Ovary (tissue), 9 donors: ENCODE results near the gene COL27A1. TPM values are rescaled to one million over a fixed set of nuclear protein-coding genes. Genes with fewer than 3 reads are reported as not detected.

Experiments used
- DNase-seq, 5 donors: peaks; one replicate each; pipeline ENCODE4 v3.0.0-alpha.2; 2019 to 2020
- H3K27ac ChIP-seq, 2 donors: fragments of 200-600 bp; one replicate each; pipeline versions ENCODE4 v1.5.1 to v1.8.0; 2019 to 2022
- H3K27me3 ChIP-seq: fragments of 200-600 bp; one replicate; pipeline ENCODE4 v1.8.0; 2022
- H3K36me3 ChIP-seq: fragments of 200-600 bp; sonication (generic); one replicate; pipeline ENCODE4 v1.5.1; 2019
- H3K4me1 ChIP-seq: one replicate; pipeline ENCODE4 v1.8.1; 2013; ENCODE audit warnings: mild to moderate bottlenecking, moderate library complexity; ENCODE audit not compliant: insufficient read depth
- H3K4me3 ChIP-seq: fragments of 200-600 bp; sonication (generic); one replicate; pipeline ENCODE4 v1.5.1; 2017
- H3K9me3 ChIP-seq, 2 donors: fragments of 200-600 bp in 1 of 2; sonication (generic) in 1 of 2; one replicate each; pipeline versions ENCODE4 v1.5.1 to v1.8.1; 2013 to 2019; ENCODE audit warnings: mild to moderate bottlenecking in 1 of 2, moderate library complexity in 1 of 2
- EP300 ChIP-seq: sonication (generic); formaldehyde crosslinking; IDR thresholded peaks from one replicate; pipeline ENCODE4 v1.6.1; 2017; ENCODE audit warnings: antibody characterized with exemption
- POLR2A ChIP-seq: fragments of 450-650 bp; IDR thresholded peaks from one replicate; pipeline ENCODE4 v1.6.1; 2017; ENCODE audit warnings: antibody characterized with exemption, mild to moderate bottlenecking, moderate library complexity
- WGBS, 3 donors: extraction: QIAGEN DNeasy Blood & Tissue Kit in 1 of 3; methylation state at CpG; one replicate each; pipeline versions ENCODE4 v1.1.5 to v1.1.7; 2013 to 2017; 5-methylcytosine and 5-hydroxymethylcytosine counted together
- intact Hi-C, 4 donors: fragments of 100-400 bp; cut with DNase I; formaldehyde crosslinking; loops; one replicate each; pipeline versions ENCODE4 v1.11.0 to v1.15.1; 2022 to 2023
- microRNA counts: library from miRNA; unstranded; fragments of <30 nt; microRNA quantifications from one replicate; lab custom pipeline; 2016
- microRNA-seq, 3 donors: library from miRNA; unstranded; fragments of <30 nt; microRNA quantifications; one replicate each; pipeline versions ENCODE4 to v1.2.0, GENCODE V29; 2019 to 2020
- polyA plus RNA-seq, 2 donors: library from polyadenylated mRNA; stranded (reverse); fragments of 200-250 nt in 1 of 2; fragments of 350-450 nt in 1 of 2; fragmentation: Illumina TruSeq in 1 of 2; extraction: RNeasy Lipid Tissue Mini Kit (QIAGEN cat#74804) in 1 of 2; gene quantifications; one replicate each; pipeline ENCODE4 v1.2.3, GENCODE V29; 2013 to 2014
- small RNA-seq: library from RNA; depleted of rRNA; stranded (forward); fragments of <200 nt; gene quantifications from one replicate; pipeline ENCODE3, GENCODE V24; 2016
- total RNA-seq, 7 donors: library from RNA; depleted of rRNA in 2 of 7; stranded (reverse); fragments of >200 nt in 2 of 7; fragmentation: NEBNext Ultra II Directional in 3 of 7; extraction: Animal tissue kit (Norgen Biotek cat#: 25700) in 3 of 7; gene quantifications; one replicate each; pipeline versions ENCODE4 v1.1.0 to v1.2.4, GENCODE V29; 2016 to 2023
- TF ChIP-seq, protein P1 (sequence below), 3 donors: fragments of 450-650 bp in 2 of 3; fragments of 200-600 bp in 1 of 3; IDR thresholded peaks; one replicate each; pipeline versions ENCODE4 v1.5.1 to v1.8.0; 2016 to 2022; ENCODE audit warnings: antibody characterized with exemption in 3 of 3, mild to moderate bottlenecking in 1 of 3
- donor health status: DM: no; HTN: no; CAD: no; lungs with moderate emphysema.
- donor health status: DM: no; HTN: no; CAD: no.
- donor health status: Bipolar disorder and iron deficiency.
- donor health status: DM: yes; HTN: yes; CAD: no.
- donor health status: DM: no; HTN: no; CAD: no.
- donor health status: DM: yes; HTN: yes; CAD: no.

Gene COL27A1
- total and polyA plus RNA-seq, 9 donors = 5.2 to 91.2 (median 16.8) TPM

DNA sequence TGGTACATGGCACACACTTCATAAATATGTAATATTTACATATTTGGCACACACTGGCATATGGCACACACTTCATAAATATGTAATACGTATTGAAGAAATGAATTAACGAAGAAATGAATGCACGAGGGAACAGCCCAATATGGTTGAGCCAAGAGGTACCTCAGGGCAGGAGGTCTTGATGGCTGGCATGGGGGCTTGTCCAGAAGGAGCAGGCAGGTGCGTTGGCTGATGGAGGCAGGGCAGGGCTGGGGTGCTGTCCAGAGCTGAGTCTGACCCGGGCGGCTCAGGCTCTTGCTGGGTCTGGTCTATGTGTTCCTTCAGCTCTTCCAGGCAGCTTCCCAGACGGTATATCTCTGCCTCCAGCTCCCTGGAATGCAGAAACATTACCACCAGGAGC, 206.2 kb downstream of the COL27A1 start:
- TF ChIP-seq EP300 (no peak), POLR2A (no peak)
- TF ChIP-seq, protein P1, sequence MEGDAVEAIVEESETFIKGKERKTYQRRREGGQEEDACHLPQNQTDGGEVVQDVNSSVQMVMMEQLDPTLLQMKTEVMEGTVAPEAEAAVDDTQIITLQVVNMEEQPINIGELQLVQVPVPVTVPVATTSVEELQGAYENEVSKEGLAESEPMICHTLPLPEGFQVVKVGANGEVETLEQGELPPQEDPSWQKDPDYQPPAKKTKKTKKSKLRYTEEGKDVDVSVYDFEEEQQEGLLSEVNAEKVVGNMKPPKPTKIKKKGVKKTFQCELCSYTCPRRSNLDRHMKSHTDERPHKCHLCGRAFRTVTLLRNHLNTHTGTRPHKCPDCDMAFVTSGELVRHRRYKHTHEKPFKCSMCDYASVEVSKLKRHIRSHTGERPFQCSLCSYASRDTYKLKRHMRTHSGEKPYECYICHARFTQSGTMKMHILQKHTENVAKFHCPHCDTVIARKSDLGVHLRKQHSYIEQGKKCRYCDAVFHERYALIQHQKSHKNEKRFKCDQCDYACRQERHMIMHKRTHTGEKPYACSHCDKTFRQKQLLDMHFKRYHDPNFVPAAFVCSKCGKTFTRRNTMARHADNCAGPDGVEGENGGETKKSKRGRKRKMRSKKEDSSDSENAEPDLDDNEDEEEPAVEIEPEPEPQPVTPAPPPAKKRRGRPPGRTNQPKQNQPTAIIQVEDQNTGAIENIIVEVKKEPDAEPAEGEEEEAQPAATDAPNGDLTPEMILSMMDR (IDR thresholded peaks at IDR 0.05) = no peak
- no peak overlapping the region for H3K27ac ChIP-seq
- no peak for DNase-seq

More for the DNA sequence above, 206.2 kb downstream of the COL27A1 start:
- Histone ChIP-seq H3K4me1 (no peaks in the 10 kb centered on the region), H3K27me3 (no peaks in the 10 kb centered on the region), H3K4me3 (no peak overlapping the region), H3K36me3 (no peaks in the 10 kb centered on the region), H3K9me3 (no peaks in the 10 kb centered on the region)
- 84 to 91% (median 91%) methylated on average over 7 of the region's 7 CpGs for WGBS, 3 donors
- intact Hi-C loops = no loop called here

MicroRNAs encoded within 50 kb of the gene (microRNA counts, 767-probe panel; counts per million panel counts)
- microRNA hsa-miR-455-3p (lab: Ali Mortazavi, UCI) (530 counts per million, percentile 78 among the panel's probes with 10 or more counts), microRNA hsa-miR-455-5p (lab: Ali Mortazavi, UCI) (530 counts per million, percentile 78 among the panel's probes with 10 or more counts)

Small RNA genes within 50 kb of the gene (microRNA-seq; reads per million reads assigned to microRNA genes)
- 328 to 809 (median 535) reads per million in 3 donors for gene MIR455

Small RNA genes within 50 kb of the gene (small RNA-seq; reads per million reads assigned to genes)
- gene MIR455 = 2.9 reads per million, percentile 75 among the genes with 10 or more reads in this experiment

Other genes with a start within 250 kb of the COL27A1 start
- gene AMBP, start 77.2 kb upstream of the COL27A1 start, total RNA-seq = 1 to 10 TPM in 1 of 7 donors, under 1 TPM in 4, not detected in 2; 0.30 to 3.9 (median 0.69) TPM
- under 1 TPM in 1 of 2 donors, not detected in 1; 0.15 TPM for gene AMBP, start 77.2 kb upstream of the COL27A1 start, polyA plus RNA-seq
- 10 to 100 TPM in 1 of 7 donors, 1 to 10 TPM in 4, under 1 TPM in 2; 0.78 to 17.8 (median 2.0) TPM for gene KIF12, start 56.2 kb upstream of the COL27A1 start, total RNA-seq
- under 1 TPM in 1 of 2 donors, not detected in 1; 0.54 TPM for gene KIF12, start 56.2 kb upstream of the COL27A1 start, polyA plus RNA-seq
- 10 to 100 TPM in 1 of 7 donors, 1 to 10 TPM in 1, under 1 TPM in 2, not detected in 3; 0.30 to 11.9 (median 1.8) TPM for gene ORM1, start 167.6 kb downstream of the COL27A1 start, total RNA-seq
- 1 to 10 TPM in 1 of 2 donors, not detected in 1; 2.1 TPM for gene ORM1, start 167.6 kb downstream of the COL27A1 start, polyA plus RNA-seq
- gene ORM2, start 174.3 kb downstream of the COL27A1 start, total RNA-seq = 1 to 10 TPM in 1 of 7 donors, under 1 TPM in 1, not detected in 5; 0.82 to 2.6 TPM
- under 1 TPM in 1 of 2 donors, not detected in 1; 0.52 TPM for gene ORM2, start 174.3 kb downstream of the COL27A1 start, polyA plus RNA-seq
- 100 to 1,000 TPM in 1 of 7 donors, 10 to 100 TPM in 6; 21.1 to 123 (median 39.7) TPM for gene AKNA, start 232.4 kb downstream of the COL27A1 start, total RNA-seq
- gene AKNA, start 232.4 kb downstream of the COL27A1 start, polyA plus RNA-seq = 10 to 100 TPM; 12.9 to 24.5 TPM